Smooth muscle cell of the pulmonary artery (primary cell): ENCODE results near the gene EXOC6B. TPM values are rescaled to one million over a fixed set of nuclear protein-coding genes. Genes with fewer than 3 reads are reported as not detected.

Experiments
- total RNA-seq: library from RNA; depleted of rRNA; stranded (reverse); fragments of >200 nt; gene quantifications from 2 replicates; pipeline ENCODE4 v1.2.3, GENCODE V29; 2014

Gene EXOC6B
- total RNA-seq = 51.2 and 52.3 TPM in 2 replicates

DNA sequence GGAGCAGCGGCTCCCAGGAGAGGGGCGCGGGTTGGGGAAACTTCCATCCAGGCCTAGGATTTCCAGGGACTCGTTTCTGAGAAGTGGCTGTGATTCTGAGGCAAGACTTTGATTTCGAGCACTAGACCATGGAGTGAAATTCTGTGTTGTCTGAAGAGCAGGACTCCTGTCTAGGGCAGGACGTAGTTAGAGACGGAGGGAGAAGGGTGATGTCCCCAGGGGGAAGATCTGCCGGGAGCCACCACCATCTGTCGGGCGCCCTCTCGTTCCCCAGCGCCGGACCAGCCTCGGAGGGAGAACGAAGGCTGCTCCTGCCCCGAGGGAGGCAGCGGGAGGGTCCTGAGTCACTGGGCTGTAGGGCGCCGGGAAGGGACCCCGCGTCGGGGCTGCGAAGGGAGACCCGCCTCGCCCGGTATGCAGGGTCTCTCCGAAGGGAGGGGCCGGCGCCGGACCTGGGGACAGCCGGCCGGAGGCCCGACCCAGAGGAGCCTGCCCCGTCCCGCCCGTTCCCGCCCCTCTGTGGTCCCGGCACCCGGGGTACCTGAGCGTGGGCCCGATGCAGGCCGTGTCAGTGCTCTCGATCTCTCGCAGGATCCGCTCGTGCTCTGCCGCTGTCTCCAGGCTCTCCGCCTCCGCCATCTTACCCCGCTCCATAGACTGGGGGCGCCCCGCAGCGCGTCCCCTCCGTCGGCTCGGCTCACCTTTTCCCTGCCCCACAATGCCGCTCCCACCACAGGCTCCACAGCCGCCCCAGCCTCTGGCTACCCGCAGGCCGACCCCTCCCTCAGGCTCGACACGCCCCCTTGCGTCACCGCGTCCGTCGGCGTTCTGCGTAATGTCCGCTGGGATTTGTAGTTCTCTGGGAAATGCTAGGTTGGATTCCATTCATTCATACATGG is at the start of gene EXOC6B:
Gene EXOC6B, minus strand, starts transcription at position 777 of the 899 bp plus-strand sequence.

DNA sequence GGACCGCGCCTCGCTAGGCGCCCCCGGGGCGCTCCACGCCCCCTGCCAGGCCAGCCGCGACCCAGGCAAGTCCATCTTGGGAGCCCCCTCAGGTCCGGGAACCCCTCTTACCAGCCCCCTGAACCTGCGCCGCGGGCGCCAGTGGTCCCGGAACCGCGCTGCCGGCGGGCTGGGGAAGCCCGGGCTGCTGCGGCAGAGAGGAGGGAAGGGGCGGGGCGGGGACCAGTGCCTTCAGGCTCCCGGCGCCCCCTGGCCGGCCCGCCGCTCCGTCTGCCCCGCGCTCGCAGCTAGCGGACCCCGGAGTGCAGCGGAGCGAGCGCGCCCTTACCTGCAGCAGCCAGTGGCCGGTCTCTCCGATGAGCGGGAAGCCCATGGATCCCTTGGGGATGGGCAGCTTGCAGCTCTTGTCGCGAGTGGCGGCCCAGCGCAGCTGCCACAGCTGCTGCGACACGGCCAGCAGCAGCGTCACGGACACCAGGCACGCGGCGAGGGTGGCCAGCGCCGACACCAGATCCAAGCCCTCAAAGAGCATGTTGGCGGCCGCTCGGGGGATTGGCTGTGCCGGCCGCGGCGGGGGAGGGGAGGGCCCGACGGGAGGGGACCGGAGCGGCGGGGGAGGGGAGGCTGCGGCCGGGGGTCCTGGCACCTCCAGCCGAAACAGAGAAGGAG is 678.4 kb downstream of the EXOC6B start, which contains the start of gene CYP26B1:
Gene CYP26B1, minus strand, starts transcription at position 560 of the 669 bp plus-strand sequence. Its CDS starts 28 bp downstream, at position 532.

Other genes starting within 250 kb of the EXOC6B start
- 17.9 and 27.4 TPM in 2 replicates for gene SPR, start 61.4 kb upstream of the EXOC6B start, total RNA-seq
- gene EMX1, start 91.5 kb upstream of the EXOC6B start, total RNA-seq = not detected in 2 replicates
- 11.6 and 14.0 TPM in 2 replicates for gene SFXN5, start 245.7 kb upstream of the EXOC6B start, total RNA-seq